C4-2B (cell line): ENCODE results near the gene POLR1D.

Source experiments
- CTCF ChIP-seq: fragments of 450-650 bp; conservative IDR thresholded peaks from 2 replicates; pipeline ENCODE4 v1.5.1; 2017; ENCODE audit warnings: mild to moderate bottlenecking
- ZFX ChIP-seq: fragments of 450-650 bp; IDR thresholded peaks from 2 replicates; pipeline ENCODE4 v1.6.1; 2017

- no peak for TF ChIP-seq CTCF
- no peak for TF ChIP-seq ZFX
Measured at GRCh38 chr13:27654816-27655215, 33.1 kb downstream of the POLR1D start.
